HG03066 (cell line): ENCODE results near the gene MCC.
"Not testable (repeated sequence)": the region's sequence is repeated elsewhere in the genome, so short reads cannot be mapped to it uniquely, and the experiment has no call there.

Source experiments
- ATAC-seq: cut with Tn5 transposase; IDR thresholded peaks from one replicate; pipeline ENCODE4 v1.9.1; 2021; ENCODE audit warnings: low read depth; ENCODE audit not compliant: unreplicated experiment

Gene MCC

GRCh38 chr5:113100981-113101380, 387.3 kb downstream of the MCC start:
- ATAC-seq: no peak

GRCh38 chr5:113099822-113100221, 388.4 kb downstream of the MCC start:
- ATAC-seq: no peak

GRCh38 chr5:113098378-113098777, 389.9 kb downstream of the MCC start:
- ATAC-seq: no peak

- no peak for ATAC-seq
These were observed 392.4 kb downstream of the MCC start for GRCh38 chr5:113095831-113096230.

GRCh38 chr5:113093558-113093957, 394.7 kb downstream of the MCC start:
- no peak for ATAC-seq

GRCh38 chr5:113092683-113093082, 395.6 kb downstream of the MCC start:
- ATAC-seq: no peak

- ATAC-seq: no peak
These were observed 396.6 kb downstream of the MCC start for GRCh38 chr5:113091622-113092021.

- no peak for ATAC-seq
These were observed 397.7 kb downstream of the MCC start for GRCh38 chr5:113090336-113091106.

GRCh38 chr5:113089653-113090335, 398.5 kb downstream of the MCC start:
- ATAC-seq: no peak

GRCh38 chr5:113087976-113088514, 400.2 kb downstream of the MCC start:
- no peak for ATAC-seq

- ATAC-seq: no peak
These were observed 402.3 kb downstream of the MCC start for GRCh38 chr5:113085880-113086409.

- ATAC-seq: no peak
These were observed 403.2 kb downstream of the MCC start for GRCh38 chr5:113085084-113085414.

- no peak for ATAC-seq
These were observed 403.7 kb downstream of the MCC start for GRCh38 chr5:113084402-113085083.

GRCh38 chr5:113083481-113083880, 404.8 kb downstream of the MCC start:
- ATAC-seq: no peak

- ATAC-seq: no peak
These were observed 405.7 kb downstream of the MCC start for GRCh38 chr5:113082547-113082905.

- ATAC-seq: no peak
These were observed 406.2 kb downstream of the MCC start for GRCh38 chr5:113081881-113082546.

GRCh38 chr5:113081091-113081839, 407.0 kb downstream of the MCC start:
- ATAC-seq: no peak

- not testable (repeated sequence) for ATAC-seq
These were observed 411.6 kb downstream of the MCC start for GRCh38 chr5:113076649-113077048.

- no peak for ATAC-seq
These were observed 413.2 kb downstream of the MCC start for GRCh38 chr5:113075019-113075418.

GRCh38 chr5:113073629-113074034, 414.6 kb downstream of the MCC start:
- ATAC-seq: not testable (repeated sequence)
